ENCODE data around the gene NAV2. TPM values are rescaled to one million over a fixed set of nuclear protein-coding genes. Genes with fewer than 3 reads are reported as not detected.

The NAV2 gene
- total and polyA plus RNA-seq, 7 donors: 1.2 to 62.6 (median 22.1) TPM

- Histone ChIP-seq H3K27ac (no peak overlapping the region), H3K4me3 (no peak overlapping the region), H3K9me3 (no peaks in the 10 kb centered on the region), H3K27me3 (no peaks in the 10 kb centered on the region), H3K36me3 (peaks cover 11 to 40% (median 16%) of the 10 kb centered on the region in 4 donors), H3K4me1 (peaks cover 0 to 34% (median 20%) of the 10 kb centered on the region in 4 donors)
- intact Hi-C loops (cut with DNase I): no loop called here
- DNase-seq: no peak
- TF ChIP-seq EP300 (IDR thresholded peaks at IDR 0.05) (no peak), CTCF (IDR thresholded peaks at IDR 0.05) (no peak), POLR2A (IDR thresholded peaks at IDR 0.05) (no peak), POLR2AphosphoS5 (IDR thresholded peaks at IDR 0.05) (no peak)
Measured at GRCh38 chr11:19834771-19835170, 122.1 kb downstream of the NAV2 start.

GRCh38 chr11:19836666-19837065 is 124.0 kb downstream of the NAV2 start:
- Histone ChIP-seq H3K36me3 (peaks cover 11 to 40% (median 16%) of the 10 kb centered on the region in 4 donors), H3K4me1 (peaks cover 0 to 37% (median 17%) of the 10 kb centered on the region in 4 donors), H3K4me3 (no peak overlapping the region), H3K27me3 (no peaks in the 10 kb centered on the region), H3K27ac (no peak overlapping the region), H3K9me3 (no peaks in the 10 kb centered on the region)
- TF ChIP-seq EP300 (IDR thresholded peaks at IDR 0.05) (no peak), CTCF (IDR thresholded peaks at IDR 0.05) (no peak), POLR2A (IDR thresholded peaks at IDR 0.05) (no peak), POLR2AphosphoS5 (IDR thresholded peaks at IDR 0.05) (no peak)
- intact Hi-C loops (cut with DNase I): no loop called here
- 88 to 96% methylated on average over 2 of the region's 2 CpGs for WGBS, 2 donors
- DNase-seq: no peak

- Histone ChIP-seq H3K9me3 (no peaks in the 10 kb centered on the region), H3K27ac (peak overlapping the region in 2 of 4 donors; percentile 19 to 22), H3K4me1 (peaks cover 0 to 43% (median 20%) of the 10 kb centered on the region in 4 donors), H3K36me3 (peaks cover 4 to 31% (median 7%) of the 10 kb centered on the region in 4 donors), H3K27me3 (no peaks in the 10 kb centered on the region), H3K4me3 (no peak overlapping the region)
- no peak for DNase-seq
- WGBS, 2 donors: 84 to 89% methylated on average over 4 of the region's 4 CpGs
- TF ChIP-seq POLR2AphosphoS5 (IDR thresholded peaks at IDR 0.05) (peak in 3 of 4 donors; percentile 6 to 54 (median 34)), CTCF (IDR thresholded peaks at IDR 0.05) (no peak)
- intact Hi-C loops (cut with DNase I): no loop called here
Measured at GRCh38 chr11:19838994-19839768, 126.5 kb downstream of the NAV2 start.

GRCh38 chr11:19840961-19841360 is 128.3 kb downstream of the NAV2 start:
- TF ChIP-seq POLR2A (IDR thresholded peaks at IDR 0.05): no peak
- no peak for TF ChIP-seq CTCF (IDR thresholded peaks at IDR 0.05)
- TF ChIP-seq POLR2AphosphoS5 (IDR thresholded peaks at IDR 0.05): no peak
- TF ChIP-seq EP300 (IDR thresholded peaks at IDR 0.05): no peak

More at GRCh38 chr11:19840961-19841360, 128.3 kb downstream of the NAV2 start:
- no peaks in the 10 kb centered on the region for H3K9me3 ChIP-seq
- H3K4me1 ChIP-seq: peaks cover 0 to 45% (median 28%) of the 10 kb centered on the region in 4 donors
- peaks cover 0 to 17% (median 2%) of the 10 kb centered on the region in 4 donors for H3K36me3 ChIP-seq
- intact Hi-C loops (cut with DNase I): no loop called here
- no peak overlapping the region for H3K27ac ChIP-seq
- no peaks in the 10 kb centered on the region for H3K27me3 ChIP-seq
- DNase-seq: no peak
- H3K4me3 ChIP-seq: no peak overlapping the region
